ENCODE results near the gene ZNF532.
"Not testable (repeated sequence)": the region's sequence is repeated elsewhere in the genome, so short reads cannot be mapped to it uniquely, and the experiment has no call there.

The ZNF532 gene

GRCh38 chr18:58827886-58828285 is 36.8 kb upstream of the ZNF532 start:
- H3K27ac ChIP-seq (ENCODE audit: low read length): no peak overlapping the region
- H3K4me2 ChIP-seq (ENCODE audit: low read depth, low read length): no peak overlapping the region
- H3K27me3 ChIP-seq (replicated peaks; ENCODE audit: insufficient read depth, low read length): peaks cover 9% of the 10 kb centered on the region
- no peak overlapping the region for H2AFZ ChIP-seq (ENCODE audit: low read length)
- H3K4me3 ChIP-seq (ENCODE audit: low read length): no peak overlapping the region
- H3K9ac ChIP-seq (ENCODE audit: low read length): no peak overlapping the region
- H3K36me3 ChIP-seq (replicated peaks; ENCODE audit: insufficient read depth, low read length): no peaks in the 10 kb centered on the region
- no peaks in the 10 kb centered on the region for H3K9me3 ChIP-seq (replicated peaks; ENCODE audit: insufficient read depth, low read length)
- H3K4me1 ChIP-seq (ENCODE audit: low read length): no peaks in the 10 kb centered on the region
- H3K79me2 ChIP-seq (ENCODE audit: low read length): no peaks in the 10 kb centered on the region
- H3K9me2 ChIP-seq (replicated peaks; ENCODE audit: insufficient read depth, low read length): no peaks in the 10 kb centered on the region
- no peak for DNase-seq
- TF ChIP-seq CTCF (IDR thresholded peaks at IDR 0.05; ENCODE audit: low read length) (no peak), EZH2phosphoT487 (IDR thresholded peaks at IDR 0.05; ENCODE audit: low read length) (no peak), EZH2 (optimal IDR thresholded peaks at IDR 0.05; ENCODE audit: low read depth, low read length) (no peak)
- no peaks in the 10 kb centered on the region for H4K20me1 ChIP-seq (ENCODE audit: insufficient read depth, low read length)
- H3F3A ChIP-seq (ENCODE audit: insufficient read depth, low read length): no peaks in the 10 kb centered on the region

- 0 out of 2 replicates have a peak, but pooled peaks cover 2% of the 10 kb centered on the region for H3K27me3 ChIP-seq (replicated peaks; ENCODE audit: insufficient read depth, low read length)
Observed at GRCh38 chr18:58828399-58829121, 36.1 kb upstream of the ZNF532 start.

GRCh38 chr18:58829263-58829662 is 35.4 kb upstream of the ZNF532 start:
- no peak for DNase-seq
- H2AFZ ChIP-seq (ENCODE audit: low read length): no peak overlapping the region
- H3K4me2 ChIP-seq (ENCODE audit: low read depth, low read length): no peak overlapping the region
- no peaks in the 10 kb centered on the region for H3K4me1 ChIP-seq (ENCODE audit: low read length)
- H3K27ac ChIP-seq (ENCODE audit: low read length): no peak overlapping the region
- no peaks in the 10 kb centered on the region for H3K27me3 ChIP-seq (replicated peaks; ENCODE audit: insufficient read depth, low read length)
- H3K4me3 ChIP-seq (ENCODE audit: low read length): no peak overlapping the region
- H3F3A ChIP-seq (ENCODE audit: insufficient read depth, low read length): no peaks in the 10 kb centered on the region
- H3K36me3 ChIP-seq (replicated peaks; ENCODE audit: insufficient read depth, low read length): no peaks in the 10 kb centered on the region
- H3K9ac ChIP-seq (ENCODE audit: low read length): no peak overlapping the region
- no peaks in the 10 kb centered on the region for H3K9me2 ChIP-seq (replicated peaks; ENCODE audit: insufficient read depth, low read length)
- no peaks in the 10 kb centered on the region for H4K20me1 ChIP-seq (ENCODE audit: insufficient read depth, low read length)
- TF ChIP-seq EZH2 (optimal IDR thresholded peaks at IDR 0.05; ENCODE audit: low read depth, low read length): no peak
- no peak for TF ChIP-seq CTCF (IDR thresholded peaks at IDR 0.05; ENCODE audit: low read length)
- TF ChIP-seq EZH2phosphoT487 (IDR thresholded peaks at IDR 0.05; ENCODE audit: low read length): no peak
- H3K79me2 ChIP-seq (ENCODE audit: low read length): no peaks in the 10 kb centered on the region
- no peaks in the 10 kb centered on the region for H3K9me3 ChIP-seq (replicated peaks; ENCODE audit: insufficient read depth, low read length)

More at GRCh38 chr18:58828399-58829121, 36.1 kb upstream of the ZNF532 start:
- no peaks in the 10 kb centered on the region for H4K20me1 ChIP-seq (ENCODE audit: insufficient read depth, low read length)
- no peak overlapping the region for H2AFZ ChIP-seq (ENCODE audit: low read length)
- no peaks in the 10 kb centered on the region for H3F3A ChIP-seq (ENCODE audit: insufficient read depth, low read length)
- no peak overlapping the region for H3K4me3 ChIP-seq (ENCODE audit: low read length)
- H3K27ac ChIP-seq (ENCODE audit: low read length): no peak overlapping the region
- no peak overlapping the region for H3K4me2 ChIP-seq (ENCODE audit: low read depth, low read length)
- no peaks in the 10 kb centered on the region for H3K9me3 ChIP-seq (replicated peaks; ENCODE audit: insufficient read depth, low read length)
- no peaks in the 10 kb centered on the region for H3K9me2 ChIP-seq (replicated peaks; ENCODE audit: insufficient read depth, low read length)
- no peaks in the 10 kb centered on the region for H3K4me1 ChIP-seq (ENCODE audit: low read length)
- no peak for DNase-seq
- no peak for TF ChIP-seq CTCF (IDR thresholded peaks at IDR 0.05; ENCODE audit: low read length)
- no peak for TF ChIP-seq EZH2 (optimal IDR thresholded peaks at IDR 0.05; ENCODE audit: low read depth, low read length)
- no peak for TF ChIP-seq EZH2phosphoT487 (IDR thresholded peaks at IDR 0.05; ENCODE audit: low read length)
- no peaks in the 10 kb centered on the region for H3K36me3 ChIP-seq (replicated peaks; ENCODE audit: insufficient read depth, low read length)
- H3K9ac ChIP-seq (ENCODE audit: low read length): no peak overlapping the region
- H3K79me2 ChIP-seq (ENCODE audit: low read length): no peaks in the 10 kb centered on the region

DNA sequence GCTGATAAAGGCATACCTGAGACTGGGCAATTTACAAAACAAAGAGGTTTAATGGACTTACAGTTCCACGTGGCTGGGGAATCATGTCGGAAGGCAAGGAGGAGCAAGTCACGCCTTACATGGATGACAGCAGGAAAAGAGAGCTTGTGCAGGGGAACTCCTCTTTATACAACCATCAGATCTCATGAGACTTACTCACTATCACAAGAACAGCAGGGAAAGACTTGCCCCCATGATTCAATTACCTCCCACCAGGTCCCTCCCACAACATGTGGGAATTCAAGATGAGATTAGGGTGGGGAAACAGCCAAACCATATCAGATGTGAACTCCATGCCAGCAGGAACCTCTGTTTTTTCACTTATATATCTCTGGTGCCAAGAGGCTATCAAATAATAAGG is 34.8 kb upstream of the ZNF532 start:
- not testable (repeated sequence) for H3K4me2 ChIP-seq (ENCODE audit: low read depth, low read length); H3K9me3 ChIP-seq (replicated peaks; ENCODE audit: insufficient read depth, low read length); H3K4me3 ChIP-seq (ENCODE audit: low read length); H3K27ac ChIP-seq (ENCODE audit: low read length); H3K9ac ChIP-seq (ENCODE audit: low read length); H4K20me1 ChIP-seq (ENCODE audit: insufficient read depth, low read length); H3K36me3 ChIP-seq (replicated peaks; ENCODE audit: insufficient read depth, low read length); H3K27me3 ChIP-seq (replicated peaks; ENCODE audit: insufficient read depth, low read length); H2AFZ ChIP-seq (ENCODE audit: low read length); H3K4me1 ChIP-seq (ENCODE audit: low read length); DNase-seq; H3K79me2 ChIP-seq (ENCODE audit: low read length); H3F3A ChIP-seq (ENCODE audit: insufficient read depth, low read length); H3K9me2 ChIP-seq (replicated peaks; ENCODE audit: insufficient read depth, low read length)
